HEK293 (cell line): Measurements from ENCODE around the gene MED29.

Source experiments
- CTCF ChIA-PET: fragments of 350-600 bp; formaldehyde crosslinking; extraction: SDS; loops from one replicate; lab custom pipeline; 2021; ENCODE audit warnings: antibody characterized with exemption; lab: Yijun Ruan, JAX
- POLR2A ChIA-PET: fragments of 300-600 bp; formaldehyde crosslinking; extraction: SDS; loops from one replicate; lab custom pipeline; 2020; ENCODE audit warnings: antibody characterized with exemption, inconsistent platforms; lab: Yijun Ruan, JAX
- H3K27ac ChIP-seq: fragments of 200-500 bp; sonication (Bioruptor generic); 2 replicates; pipeline ENCODE4 v1.5.1; 2014; ENCODE audit warnings: low read depth, low read length, control low read depth, inconsistent platforms; ENCODE audit errors: extremely low read depth
- H3K36me3 ChIP-seq, 2 experiments: fragments of 200-500 bp in 1 of 2; sonication (Bioruptor generic) in 1 of 2; 1 replicate in 1 of 2; 2 replicates in 1 of 2; pipeline ENCODE4 v1.5.1; 2014 to 2017; ENCODE audit warnings: inconsistent platforms in 2 of 2, low read length in 2 of 2; ENCODE audit not compliant: control insufficient read depth in 2 of 2, insufficient read depth in 1 of 2
- H3K4me1 ChIP-seq: fragments of 200-500 bp; sonication (Bioruptor generic); 2 replicates; pipeline ENCODE4 v1.5.1; 2014; ENCODE audit warnings: mild to moderate bottlenecking, low read length, inconsistent platforms; ENCODE audit not compliant: control insufficient read depth, insufficient read depth
- H3K4me3 ChIP-seq: 2 replicates; pipeline ENCODE4 v1.5.1; 2011; ENCODE audit warnings: low read depth, mild to moderate bottlenecking, control low read depth, low read length, moderate library complexity
- H3K9me3 ChIP-seq: fragments of 200-500 bp; sonication (Bioruptor generic); 2 replicates; pipeline ENCODE4 v1.5.1; 2014; ENCODE audit warnings: low read depth, low read length, inconsistent platforms; ENCODE audit not compliant: control insufficient read depth, insufficient read depth
- EGR2 ChIP-seq: fragments of 450-650 bp; formaldehyde crosslinking; IDR thresholded peaks from 2 replicates; pipeline ENCODE4 v1.5.1; 2016; ENCODE audit warnings: low read depth, missing biosample characterization, missing genetic modification characterization
- RBAK ChIP-seq: fragments of 450-650 bp; formaldehyde crosslinking; IDR thresholded peaks from 2 replicates; pipeline ENCODE4 v1.5.1; 2016; ENCODE audit warnings: missing biosample characterization, missing genetic modification characterization
- SP2 ChIP-seq: fragments of 450-650 bp; formaldehyde crosslinking; IDR thresholded peaks from 2 replicates; pipeline ENCODE4 v1.5.1; 2016; ENCODE audit warnings: missing biosample characterization, missing genetic modification characterization
- ZBTB48 ChIP-seq: fragments of 450-650 bp; formaldehyde crosslinking; IDR thresholded peaks from 2 replicates; pipeline ENCODE4 v1.5.1; 2016; ENCODE audit warnings: missing biosample characterization, missing genetic modification characterization
- ZFHX2 ChIP-seq: fragments of 450-650 bp; formaldehyde crosslinking; conservative IDR thresholded peaks from 2 replicates; pipeline ENCODE4 v1.5.1; 2016; ENCODE audit warnings: missing biosample characterization, missing genetic modification characterization
- ZNF140 ChIP-seq: fragments of 450-650 bp; formaldehyde crosslinking; IDR thresholded peaks from 2 replicates; pipeline ENCODE4 v1.5.1; 2016; ENCODE audit warnings: missing biosample characterization, missing genetic modification characterization
- ZNF324 ChIP-seq: fragments of 450-650 bp; formaldehyde crosslinking; IDR thresholded peaks from 2 replicates; pipeline ENCODE4 v1.5.1; 2016; ENCODE audit warnings: missing biosample characterization, missing genetic modification characterization
- ZNF366 ChIP-seq: fragments of 450-650 bp; formaldehyde crosslinking; conservative IDR thresholded peaks from 2 replicates; pipeline ENCODE4 v1.5.1; 2016; ENCODE audit warnings: missing biosample characterization, missing genetic modification characterization
- ZNF37A ChIP-seq: fragments of 450-650 bp; IDR thresholded peaks from 2 replicates; pipeline ENCODE4 v1.5.1; 2018; ENCODE audit warnings: missing biosample characterization, missing genetic modification characterization
- ZNF555 ChIP-seq: fragments of 450-650 bp; formaldehyde crosslinking; conservative IDR thresholded peaks from 2 replicates; pipeline ENCODE4 v1.5.1; 2017; ENCODE audit warnings: missing biosample characterization, mild to moderate bottlenecking, missing genetic modification characterization, inconsistent platforms
- ZNF561 ChIP-seq: fragments of 450-650 bp; IDR thresholded peaks from 2 replicates; pipeline ENCODE4 v1.5.1; 2018; ENCODE audit warnings: missing biosample characterization, missing genetic modification characterization, borderline replicate concordance
- ZNF791 ChIP-seq: fragments of 450-650 bp; formaldehyde crosslinking; IDR thresholded peaks from 2 replicates; pipeline ENCODE4 v1.5.1; 2016; ENCODE audit warnings: missing biosample characterization, missing genetic modification characterization
- ZSCAN30 ChIP-seq: fragments of 450-650 bp; IDR thresholded peaks from 2 replicates; pipeline ENCODE4 v1.5.1; 2018; ENCODE audit warnings: missing biosample characterization, mild to moderate bottlenecking, missing genetic modification characterization, moderate library complexity
- ZXDB ChIP-seq: fragments of 450-650 bp; formaldehyde crosslinking; IDR thresholded peaks from 2 replicates; pipeline ENCODE4 v1.5.1; 2016; ENCODE audit warnings: missing biosample characterization, missing genetic modification characterization
- TF ChIP-seq, protein P1 (sequence below): fragments of 450-650 bp; formaldehyde crosslinking; IDR thresholded peaks from 2 replicates; pipeline ENCODE4 v1.5.1; 2016; ENCODE audit warnings: missing biosample characterization, missing genetic modification characterization
- TF ChIP-seq, protein P2 (sequence below): IDR thresholded peaks from 2 replicates; pipeline ENCODE4 v1.6.1; 2011; ENCODE audit warnings: mild to moderate bottlenecking, low read depth, low read length, borderline replicate concordance
- TF ChIP-seq, protein P3 (sequence below): fragments of 450-650 bp; formaldehyde crosslinking; IDR thresholded peaks from 2 replicates; pipeline ENCODE4 v1.5.1; 2016; ENCODE audit warnings: missing biosample characterization, missing genetic modification characterization, borderline replicate concordance

Gene MED29

DNA sequence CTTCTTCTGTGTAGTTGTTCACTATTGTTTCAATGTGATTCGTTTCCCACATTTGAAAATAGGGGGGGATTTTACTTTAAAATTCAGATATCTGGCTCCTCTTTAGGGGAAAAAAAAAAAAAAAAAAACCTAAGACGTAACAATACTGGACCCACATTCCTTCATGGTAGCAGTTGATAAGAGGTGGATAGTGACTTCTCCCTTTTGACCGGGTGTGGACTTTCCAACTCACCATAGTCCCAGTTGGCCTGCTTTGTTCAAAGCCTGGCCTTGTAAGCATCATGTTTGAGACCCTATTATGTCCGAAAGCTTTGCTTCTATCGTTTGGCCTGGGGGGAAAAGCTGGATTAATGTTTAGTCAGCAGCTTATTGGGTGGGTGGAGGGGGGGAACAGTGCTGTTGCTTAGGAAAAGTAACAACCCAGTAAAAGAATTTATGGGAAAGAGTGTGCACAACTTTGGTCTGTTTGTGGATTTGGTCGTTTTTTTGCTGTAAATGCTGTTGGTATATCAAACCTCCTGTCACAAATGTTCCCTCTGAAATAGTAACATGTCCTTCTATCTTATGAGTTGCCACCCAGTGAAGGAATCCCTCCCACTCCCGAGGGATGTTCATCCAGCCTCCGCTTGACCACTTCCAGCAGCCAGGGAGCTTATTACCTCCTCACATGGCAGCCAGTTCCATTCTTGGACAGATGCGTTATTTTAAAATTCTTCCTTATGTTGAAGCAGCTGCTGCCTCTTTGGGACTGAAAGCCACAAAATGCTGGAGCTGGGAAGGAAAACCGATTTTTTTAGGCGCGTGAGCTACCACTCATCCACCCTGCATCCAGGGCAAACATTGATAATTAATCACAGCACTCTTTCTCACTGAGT is 38.6 kb upstream of the MED29 start (continued):
- TF ChIP-seq RBAK (tag by site-specific recombination), result no peak
- TF ChIP-seq, protein P1, sequence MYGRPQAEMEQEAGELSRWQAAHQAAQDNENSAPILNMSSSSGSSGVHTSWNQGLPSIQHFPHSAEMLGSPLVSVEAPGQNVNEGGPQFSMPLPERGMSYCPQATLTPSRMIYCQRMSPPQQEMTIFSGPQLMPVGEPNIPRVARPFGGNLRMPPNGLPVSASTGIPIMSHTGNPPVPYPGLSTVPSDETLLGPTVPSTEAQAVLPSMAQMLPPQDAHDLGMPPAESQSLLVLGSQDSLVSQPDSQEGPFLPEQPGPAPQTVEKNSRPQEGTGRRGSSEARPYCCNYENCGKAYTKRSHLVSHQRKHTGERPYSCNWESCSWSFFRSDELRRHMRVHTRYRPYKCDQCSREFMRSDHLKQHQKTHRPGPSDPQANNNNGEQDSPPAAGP (tag by site-specific recombination), result no peak
- TF ChIP-seq, protein P2, sequence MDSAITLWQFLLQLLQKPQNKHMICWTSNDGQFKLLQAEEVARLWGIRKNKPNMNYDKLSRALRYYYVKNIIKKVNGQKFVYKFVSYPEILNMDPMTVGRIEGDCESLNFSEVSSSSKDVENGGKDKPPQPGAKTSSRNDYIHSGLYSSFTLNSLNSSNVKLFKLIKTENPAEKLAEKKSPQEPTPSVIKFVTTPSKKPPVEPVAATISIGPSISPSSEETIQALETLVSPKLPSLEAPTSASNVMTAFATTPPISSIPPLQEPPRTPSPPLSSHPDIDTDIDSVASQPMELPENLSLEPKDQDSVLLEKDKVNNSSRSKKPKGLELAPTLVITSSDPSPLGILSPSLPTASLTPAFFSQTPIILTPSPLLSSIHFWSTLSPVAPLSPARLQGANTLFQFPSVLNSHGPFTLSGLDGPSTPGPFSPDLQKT, result no peak
- TF ChIP-seq ZNF324 (tag by site-specific recombination), result no peak
- no peak for TF ChIP-seq ZBTB48 (tag by site-specific recombination)
- no peak for TF ChIP-seq ZNF37A (tag by site-specific recombination)
- TF ChIP-seq ZNF140 (tag by site-specific recombination), result no peak
- TF ChIP-seq ZNF555 (tag by site-specific recombination), result no peak
- no peak for TF ChIP-seq ZNF561 (tag by site-specific recombination)
- no peak for TF ChIP-seq ZNF366 (tag by site-specific recombination)
- TF ChIP-seq ZFHX2, result 0 out of 2 replicates have a peak, but pooled peaks have one; percentile 16
- no peak for TF ChIP-seq ZSCAN30 (tag by site-specific recombination)

DNA sequence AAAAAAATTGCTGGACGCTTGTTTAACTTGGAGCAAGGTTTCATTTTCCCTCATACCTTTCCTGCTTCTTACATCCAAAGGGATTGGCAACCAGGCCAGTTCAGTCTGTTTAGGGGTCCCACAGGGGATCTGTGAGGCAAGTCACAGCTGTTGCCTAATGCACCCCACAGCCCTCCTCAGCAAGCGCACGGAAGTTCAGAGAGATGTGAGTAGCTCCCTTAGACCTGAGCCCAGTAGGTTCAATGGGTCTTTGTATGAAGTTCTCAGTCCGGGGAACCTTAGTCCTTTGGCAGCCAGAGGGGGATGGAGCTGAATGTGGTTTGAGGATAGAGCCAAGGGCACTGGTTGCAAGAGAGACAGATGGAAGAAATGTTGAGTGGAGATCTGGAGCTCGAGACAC is 35.9 kb upstream of the MED29 start:
- Histone ChIP-seq H3K27ac (no peak overlapping the region), H3K4me3 (no peak overlapping the region), H3K4me1 (peaks cover 2% of the 10 kb centered on the region; the same call in 1 of the 2 replicates), H3K9me3 (no peaks in the 10 kb centered on the region), H3K36me3 (peaks cover 88 to 97% of the 10 kb centered on the region in 2 experiments)
- POLR2A ChIA-PET, result interaction anchor here (0.6 to 1.7 kb wide), 6 partner anchors 13 to 255 kb away, joined by 3 to 7 read pairs (median 5); partner anchors contain the start of genes MED29, PAF1, RPS16 and SAMD4B
- CTCF ChIA-PET, result interaction anchor here (1.0 to 2.0 kb wide), 4 partner anchors 9 to 56 kb away, joined by 3 to 7 read pairs (median 4); no protein-coding TSS in a partner anchor
- TF ChIP-seq EGR2 (tag by site-specific recombination), result no peak

DNA sequence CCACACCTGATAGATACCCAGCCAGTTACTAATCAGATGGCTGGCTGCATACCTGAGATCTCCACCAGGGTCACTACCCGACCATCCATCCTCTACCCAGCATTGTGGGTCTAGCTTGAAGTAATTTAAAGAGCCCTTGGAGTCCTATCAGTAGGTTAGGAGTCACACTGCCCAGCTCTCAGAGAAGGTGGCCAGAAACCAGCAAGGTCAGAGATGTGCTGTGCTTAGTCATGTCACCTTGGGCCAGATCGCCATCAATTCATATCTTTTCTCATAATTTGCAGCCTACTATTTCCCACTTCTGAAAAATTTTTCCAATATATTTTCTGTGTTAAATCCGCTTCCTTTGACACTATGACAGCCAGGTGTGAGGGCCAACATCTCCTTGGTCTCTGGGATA is 35.1 kb upstream of the MED29 start:
- H3K27ac ChIP-seq, result no peak overlapping the region
- TF ChIP-seq ZXDB (tag by site-specific recombination), result no peak
- TF ChIP-seq, protein P3, sequence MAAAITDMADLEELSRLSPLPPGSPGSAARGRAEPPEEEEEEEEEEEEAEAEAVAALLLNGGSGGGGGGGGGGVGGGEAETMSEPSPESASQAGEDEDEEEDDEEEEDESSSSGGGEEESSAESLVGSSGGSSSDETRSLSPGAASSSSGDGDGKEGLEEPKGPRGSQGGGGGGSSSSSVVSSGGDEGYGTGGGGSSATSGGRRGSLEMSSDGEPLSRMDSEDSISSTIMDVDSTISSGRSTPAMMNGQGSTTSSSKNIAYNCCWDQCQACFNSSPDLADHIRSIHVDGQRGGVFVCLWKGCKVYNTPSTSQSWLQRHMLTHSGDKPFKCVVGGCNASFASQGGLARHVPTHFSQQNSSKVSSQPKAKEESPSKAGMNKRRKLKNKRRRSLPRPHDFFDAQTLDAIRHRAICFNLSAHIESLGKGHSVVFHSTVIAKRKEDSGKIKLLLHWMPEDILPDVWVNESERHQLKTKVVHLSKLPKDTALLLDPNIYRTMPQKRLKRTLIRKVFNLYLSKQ (tag by site-specific recombination), result no peak
- TF ChIP-seq ZNF791 (tag by site-specific recombination), result no peak
- TF ChIP-seq SP2 (tag by site-specific recombination), result no peak
- ChIA-PET POLR2A (interaction anchor here (1.0 to 1.8 kb wide), 5 partner anchors 10 to 50 kb away, joined by 3 to 7 read pairs (median 5); partner anchors contain the start of genes MED29, PAF1, SAMD4B and ZFP36), CTCF (interaction anchor here (0.6 to 1.0 kb wide), 2 partner anchors 14 to 313 kb away, joined by 3 read pairs; no protein-coding TSS in a partner anchor)
- H3K4me3 ChIP-seq, result no peak overlapping the region
- peaks cover 95 to 96% of the 10 kb centered on the region in 2 experiments for H3K36me3 ChIP-seq
- H3K9me3 ChIP-seq, result no peaks in the 10 kb centered on the region
- peaks cover 1% of the 10 kb centered on the region; the same call in 1 of the 2 replicates for H3K4me1 ChIP-seq
